ENCODE data around the gene HADH.
"Not testable (repeated sequence)": the region's sequence is repeated elsewhere in the genome, so short reads cannot be mapped to it uniquely, and the experiment has no call there.

Gene HADH

GRCh38 chr4:108031427-108032083 lies 41.9 kb downstream of the HADH start:
- peak; percentile 24 for DNase-seq (ENCODE audit: low spot score)

DNA sequence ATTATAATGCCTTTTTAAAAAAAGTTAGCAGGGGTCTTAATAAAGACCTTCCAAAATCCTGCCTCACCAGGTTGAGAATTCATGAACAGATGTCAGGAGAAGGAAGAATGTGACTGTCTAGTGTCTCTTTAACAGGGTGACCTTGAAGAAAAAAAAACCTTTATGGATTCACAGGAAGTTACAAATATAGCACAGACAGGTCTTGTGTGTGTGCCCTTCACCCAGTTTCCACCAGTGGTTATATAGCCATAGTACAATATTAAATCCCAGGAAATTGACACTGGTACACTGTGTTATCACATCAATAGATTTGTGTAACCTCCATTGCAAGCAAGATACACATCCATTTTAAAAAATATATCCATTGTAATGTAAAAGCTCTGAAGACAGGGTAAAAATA lies 43.7 kb downstream of the HADH start:
- no peak for DNase-seq (ENCODE audit: low spot score)

DNA sequence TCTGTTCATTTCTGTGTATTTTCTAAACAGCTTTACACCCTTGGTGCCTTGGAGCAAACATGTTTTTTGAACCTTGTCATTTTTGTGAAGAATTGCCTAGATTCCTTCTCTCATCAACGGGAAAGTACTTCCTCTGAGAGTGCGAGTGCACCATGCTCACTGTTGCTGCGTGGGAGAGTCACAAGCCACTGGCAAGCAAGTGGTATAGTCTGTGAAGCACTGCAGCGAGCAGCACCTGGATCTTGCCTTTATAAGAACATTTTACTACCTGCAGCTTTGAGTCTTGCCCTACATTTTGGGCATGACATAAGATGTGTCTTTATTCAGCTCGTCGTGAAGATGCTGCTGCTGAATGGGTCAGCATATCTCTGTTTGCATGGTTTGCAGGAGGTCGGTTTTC lies 44.9 kb downstream of the HADH start:
- no peak for DNase-seq (ENCODE audit: low spot score)

- no peak for DNase-seq (ENCODE audit: low spot score)
Observed at GRCh38 chr4:108035691-108036090, 46.0 kb downstream of the HADH start.

- DNase-seq (ENCODE audit: low spot score): peak; percentile 62
Observed at GRCh38 chr4:108036213-108036612, 46.5 kb downstream of the HADH start.

GRCh38 chr4:108037884-108038283 lies 48.2 kb downstream of the HADH start:
- no peak for DNase-seq (ENCODE audit: low spot score)

DNA sequence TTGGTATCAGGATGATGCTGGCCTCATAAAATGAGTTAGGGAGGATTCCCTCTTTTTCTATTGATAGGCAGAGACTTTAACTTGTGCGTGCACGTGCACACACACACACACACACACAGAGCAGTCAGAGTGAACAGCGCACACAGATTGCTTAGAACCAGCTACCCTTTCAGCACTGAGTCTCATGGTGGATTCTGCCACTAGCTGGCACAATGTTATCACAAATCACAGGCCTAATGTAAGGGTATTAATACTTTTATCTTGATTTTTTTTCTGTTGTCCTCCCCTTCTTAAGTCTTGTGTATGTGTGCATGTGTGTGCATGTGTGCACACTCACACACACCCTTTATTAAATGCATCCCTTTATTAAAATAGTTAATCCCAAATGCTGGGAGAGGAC lies 53.2 kb downstream of the HADH start:
- DNase-seq (ENCODE audit: low spot score): no peak

DNA sequence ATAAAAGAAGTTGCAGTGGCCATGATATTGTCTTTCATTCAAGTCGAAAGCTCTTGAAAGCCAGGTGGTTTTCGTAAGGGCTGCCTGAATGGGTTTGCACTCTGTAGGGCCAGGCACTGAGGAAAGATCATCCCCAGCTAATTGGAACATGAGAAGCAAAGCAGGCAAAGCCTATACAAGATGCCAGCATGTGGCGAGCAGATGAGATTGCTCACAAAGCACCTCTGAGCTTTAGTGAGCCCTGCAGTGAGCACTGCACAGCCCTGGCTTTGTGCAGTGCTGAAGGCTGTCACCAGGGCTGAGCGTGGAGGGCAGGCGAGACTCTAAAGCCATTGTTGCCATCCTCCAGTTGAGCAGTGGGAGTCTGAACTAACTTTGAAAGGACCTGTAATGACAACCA lies 53.8 kb downstream of the HADH start:
- no peak for DNase-seq (ENCODE audit: low spot score)

DNA sequence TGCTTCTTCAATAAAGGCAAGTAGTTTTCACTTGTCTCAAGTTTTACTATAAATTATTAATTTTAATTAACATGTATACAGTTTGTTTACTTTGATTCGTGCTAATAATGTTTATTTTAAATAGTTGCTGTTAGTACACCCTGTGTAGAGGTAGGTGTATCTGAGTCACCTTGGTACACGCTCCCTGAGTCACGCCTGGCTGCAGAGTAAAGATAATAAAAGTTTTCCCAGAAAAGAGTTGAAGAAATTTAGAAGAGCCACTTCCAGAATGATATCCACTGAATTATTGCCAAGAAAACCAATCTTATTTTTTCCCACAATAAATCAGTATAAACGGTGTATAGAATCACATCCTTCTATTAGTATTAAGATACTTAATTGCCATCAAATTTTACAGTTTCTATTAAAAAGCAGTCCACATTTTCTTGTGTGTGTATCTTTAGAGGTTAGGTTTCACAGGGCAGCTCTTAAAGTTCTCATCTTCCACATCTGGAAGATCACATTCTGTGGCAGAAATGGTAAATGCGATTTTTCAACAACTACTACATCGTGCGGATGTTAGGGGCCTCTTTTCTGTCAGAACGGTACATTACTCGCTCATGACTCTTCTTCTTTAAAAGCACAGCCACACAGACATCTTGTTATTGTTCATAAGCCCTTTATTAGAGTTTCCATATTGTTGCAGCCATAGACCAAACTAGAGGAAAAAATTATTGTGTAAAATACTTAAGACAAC lies 55.4 kb downstream of the HADH start:
- no peak for DNase-seq (ENCODE audit: low spot score)

DNA sequence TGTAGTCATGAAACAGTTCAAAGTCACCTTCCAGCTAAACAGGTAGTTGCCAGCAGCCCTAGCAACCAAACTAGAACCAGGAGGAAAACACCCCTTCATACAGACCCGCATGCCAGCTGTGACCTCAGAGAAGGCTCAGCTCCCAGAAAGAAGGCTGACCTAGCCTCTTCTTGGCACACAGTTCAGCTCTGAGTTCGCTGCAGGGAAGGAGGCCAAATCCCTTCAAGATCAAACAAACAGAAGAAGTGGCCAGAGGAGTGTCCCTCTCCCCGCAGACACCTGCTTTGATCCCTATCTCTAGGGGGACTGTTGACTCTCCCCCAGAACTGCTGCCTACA lies 56.0 kb downstream of the HADH start:
- DNase-seq (ENCODE audit: low spot score): no peak

- no peak for DNase-seq (ENCODE audit: low spot score)
Observed at GRCh38 chr4:108047199-108047598, 57.5 kb downstream of the HADH start.

- no peak for DNase-seq (ENCODE audit: low spot score)
Observed at GRCh38 chr4:108048157-108048556, 58.5 kb downstream of the HADH start.

DNA sequence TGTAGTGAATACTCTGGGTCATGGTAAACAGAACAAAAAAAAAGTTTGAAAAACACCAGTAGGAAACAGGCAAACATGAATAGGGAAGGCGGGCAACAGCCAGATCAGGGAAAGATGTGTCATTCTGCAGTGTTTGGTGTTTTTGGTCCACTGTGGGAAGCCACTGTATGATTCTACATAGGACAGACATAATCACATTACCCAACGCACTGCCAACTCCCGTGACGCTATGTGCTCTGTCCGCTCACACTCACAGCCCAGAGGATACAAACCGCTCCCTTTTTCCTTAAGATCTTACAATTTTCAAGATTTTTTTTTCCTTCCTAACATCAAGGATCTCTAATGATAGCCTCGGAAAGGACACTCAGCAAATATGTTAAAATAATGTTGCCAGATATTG lies 59.3 kb downstream of the HADH start:
- no peak for DNase-seq (ENCODE audit: low spot score)

GRCh38 chr4:108049406-108049805 lies 59.7 kb downstream of the HADH start:
- DNase-seq (ENCODE audit: low spot score): peak; percentile 17

DNA sequence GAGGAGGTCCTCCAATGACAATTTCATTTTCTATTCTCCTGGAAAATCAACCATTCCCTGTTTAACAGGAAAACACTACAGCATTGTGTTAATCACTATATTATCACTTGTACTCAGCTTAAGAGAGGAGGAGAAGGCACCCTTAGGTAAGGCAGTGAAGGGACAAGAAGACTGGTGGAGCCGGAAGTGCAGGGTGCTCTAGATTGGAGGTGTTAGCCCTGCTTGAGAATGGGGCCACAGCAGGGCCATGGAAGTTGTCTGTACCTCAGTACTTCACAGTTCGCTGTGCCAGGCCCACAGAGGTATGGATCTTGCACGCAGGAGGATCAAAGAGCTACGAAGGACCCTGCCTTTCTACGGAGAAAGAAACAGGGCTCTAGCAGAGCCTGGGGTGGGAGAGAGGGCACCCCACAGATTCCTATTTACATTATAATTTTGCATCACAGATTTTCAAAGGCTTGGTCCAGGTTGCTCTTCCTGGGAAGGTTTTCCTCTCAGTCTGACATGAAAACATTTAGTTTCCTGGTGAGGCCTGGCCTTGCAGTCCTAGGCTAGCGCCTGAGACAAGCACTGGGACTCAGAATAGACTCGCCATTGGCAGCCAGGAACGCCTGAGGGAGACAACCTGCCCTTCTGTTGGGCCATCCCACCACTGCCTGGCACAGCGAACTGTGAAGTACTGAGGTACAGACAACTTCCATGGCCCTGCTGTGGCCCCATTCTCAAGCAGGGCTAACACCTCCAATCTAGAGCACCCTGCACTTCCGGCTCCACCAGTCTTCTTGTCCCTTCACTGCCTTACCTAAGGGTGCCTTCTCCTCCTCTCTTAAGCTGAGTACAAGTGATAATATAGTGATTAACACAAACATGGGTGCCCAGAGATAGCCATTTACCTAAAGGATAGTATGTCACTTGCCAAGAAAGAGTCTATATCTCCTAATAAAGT lies 60.8 kb downstream of the HADH start:
- not testable (repeated sequence) for DNase-seq (ENCODE audit: low spot score)

DNA sequence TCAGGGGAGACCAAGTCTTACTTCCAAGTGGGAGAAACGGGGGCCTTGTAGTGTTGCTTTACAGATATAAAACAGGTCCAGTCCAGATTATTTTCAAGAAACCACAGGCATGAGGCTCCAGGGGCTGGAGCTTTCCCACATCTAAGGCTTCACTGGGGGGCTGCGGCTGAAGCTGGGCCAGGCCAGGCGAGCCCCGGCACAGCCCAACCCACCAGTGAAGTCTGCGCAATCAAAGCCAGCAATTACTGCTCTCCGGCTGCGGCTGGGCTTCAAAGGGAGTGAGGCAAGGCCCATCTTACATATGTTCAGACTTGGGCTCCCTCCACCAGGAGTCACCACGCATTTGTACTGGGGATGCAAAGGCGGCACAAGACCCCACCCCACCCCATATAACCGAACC lies 61.7 kb downstream of the HADH start:
- DNase-seq (ENCODE audit: low spot score): no peak

GRCh38 chr4:108052558-108053120 lies 63.0 kb downstream of the HADH start:
- no peak for DNase-seq (ENCODE audit: low spot score)

- no peak for DNase-seq (ENCODE audit: low spot score)
Observed at GRCh38 chr4:108053251-108053711, 63.6 kb downstream of the HADH start.

DNA sequence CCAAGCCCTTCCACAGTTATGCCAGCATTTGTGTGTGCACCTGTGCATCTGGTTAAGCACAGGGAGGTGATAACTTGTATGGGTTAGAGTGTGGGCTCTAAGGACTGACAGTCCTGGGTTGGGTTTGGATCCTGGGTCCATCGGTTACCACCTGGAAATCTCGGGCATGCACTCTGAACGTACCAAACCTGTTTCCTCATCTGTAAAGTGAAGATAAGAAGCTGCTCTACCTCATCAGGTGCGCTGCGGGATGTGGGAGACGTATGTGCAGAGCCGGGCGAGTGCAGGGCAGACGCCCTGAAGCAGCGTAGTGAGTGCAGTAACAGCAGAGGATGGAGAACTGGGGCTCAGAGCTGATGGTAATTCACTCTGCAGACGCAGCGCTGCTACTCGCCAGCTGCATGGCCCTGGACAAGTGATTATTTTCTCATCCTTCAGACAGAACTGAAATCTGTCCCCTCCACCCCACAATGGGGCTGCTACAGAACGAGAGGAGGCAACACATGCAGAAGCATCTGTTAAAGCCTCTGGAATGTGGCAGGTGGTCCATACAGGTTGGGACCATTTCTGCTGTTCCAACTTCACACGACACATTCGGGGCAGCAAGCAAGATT lies 64.4 kb downstream of the HADH start:
- DNase-seq (ENCODE audit: low spot score): no peak

- DNase-seq (ENCODE audit: low spot score): no peak
Observed at GRCh38 chr4:108055787-108056186, 66.1 kb downstream of the HADH start.

DNA sequence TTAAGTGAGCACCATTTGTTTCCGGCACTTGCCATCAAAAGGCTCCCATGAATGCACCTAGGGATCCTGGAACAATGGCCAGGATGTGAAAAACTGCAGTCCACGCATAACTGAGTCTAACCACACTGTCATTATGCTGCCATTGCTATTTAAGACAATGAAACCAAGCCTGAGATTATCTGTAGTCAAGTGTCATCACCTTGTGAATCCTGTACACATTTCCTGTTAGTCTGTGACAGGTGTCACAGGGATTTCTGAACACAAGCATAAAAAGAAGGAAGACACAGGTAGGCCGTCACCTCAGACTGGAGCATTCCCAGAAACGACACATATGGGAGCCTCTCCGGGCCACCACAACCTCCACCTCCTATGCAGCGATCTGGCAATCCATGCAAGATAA lies 66.7 kb downstream of the HADH start:
- no peak for DNase-seq (ENCODE audit: low spot score)

Measured in CD4-positive, alpha-beta T cell treated with Interleukin-15 for 4 hours (primary cell).